ENCODE results near the gene RAB20. TPM values are rescaled to one million over a fixed set of nuclear protein-coding genes. Genes with fewer than 3 reads are reported as not detected.
"Not testable (repeated sequence)": the region's sequence is repeated elsewhere in the genome, so short reads cannot be mapped to it uniquely, and the experiment has no call there.

The RAB20 gene
- polyA plus RNA-seq, 1 donor, result 2.9 TPM

DNA sequence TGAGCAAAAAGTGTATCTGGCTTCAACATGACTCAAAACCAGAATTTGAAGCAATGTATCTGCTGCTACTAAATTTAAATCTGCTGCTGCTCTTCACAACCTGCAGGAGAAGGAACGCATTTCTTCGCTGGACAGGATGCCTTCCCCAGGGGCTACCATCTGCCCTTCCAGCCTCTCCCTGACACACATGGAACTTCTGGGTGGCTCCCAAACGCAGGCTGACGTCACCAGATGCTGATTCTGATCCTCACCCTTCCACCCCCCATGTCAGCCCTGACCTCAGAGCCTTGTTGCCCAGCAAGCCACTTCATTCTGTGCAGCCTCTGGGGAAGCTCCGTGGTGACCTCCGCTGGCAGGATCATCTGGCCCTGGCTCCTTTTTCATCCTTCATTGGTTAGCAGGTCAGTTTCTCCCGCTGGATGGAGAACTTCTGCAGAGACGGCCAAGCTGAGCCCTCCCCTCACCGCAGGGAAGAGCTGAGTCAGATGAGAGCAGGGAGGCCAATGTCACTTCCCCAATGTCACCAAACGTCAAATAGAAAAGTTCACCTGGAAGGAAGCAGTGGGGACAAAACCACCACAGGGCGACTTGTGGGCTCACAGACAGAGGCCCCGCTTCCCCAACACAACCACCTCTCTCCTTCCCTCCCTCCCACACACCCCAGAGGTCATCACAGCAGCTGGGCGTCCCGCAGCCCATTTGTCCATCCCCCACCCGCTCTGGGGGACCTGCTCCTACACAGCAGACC lies 14.0 kb upstream of the RAB20 start:
- no peak for DNase-seq

GRCh38 chr13:110574161-110574560 lies 12.6 kb upstream of the RAB20 start:
- no peak for DNase-seq

DNA sequence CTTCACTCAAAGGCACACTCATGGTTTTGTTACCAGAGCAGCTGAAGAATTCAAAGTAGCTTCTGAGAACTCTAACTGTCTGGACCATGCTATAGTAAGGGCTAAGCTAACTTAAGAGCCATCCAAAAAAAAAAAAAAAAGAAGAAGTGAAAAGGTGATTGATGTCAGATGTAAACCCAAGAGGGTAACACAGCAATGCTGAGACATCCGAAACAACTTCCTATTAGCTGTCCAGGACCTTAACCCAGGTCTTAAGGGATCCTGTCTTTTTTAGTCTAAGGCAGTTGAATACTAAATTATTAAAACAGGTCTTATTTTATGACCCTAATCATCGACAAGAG lies 11.2 kb upstream of the RAB20 start:
- DNase-seq, result no peak

DNA sequence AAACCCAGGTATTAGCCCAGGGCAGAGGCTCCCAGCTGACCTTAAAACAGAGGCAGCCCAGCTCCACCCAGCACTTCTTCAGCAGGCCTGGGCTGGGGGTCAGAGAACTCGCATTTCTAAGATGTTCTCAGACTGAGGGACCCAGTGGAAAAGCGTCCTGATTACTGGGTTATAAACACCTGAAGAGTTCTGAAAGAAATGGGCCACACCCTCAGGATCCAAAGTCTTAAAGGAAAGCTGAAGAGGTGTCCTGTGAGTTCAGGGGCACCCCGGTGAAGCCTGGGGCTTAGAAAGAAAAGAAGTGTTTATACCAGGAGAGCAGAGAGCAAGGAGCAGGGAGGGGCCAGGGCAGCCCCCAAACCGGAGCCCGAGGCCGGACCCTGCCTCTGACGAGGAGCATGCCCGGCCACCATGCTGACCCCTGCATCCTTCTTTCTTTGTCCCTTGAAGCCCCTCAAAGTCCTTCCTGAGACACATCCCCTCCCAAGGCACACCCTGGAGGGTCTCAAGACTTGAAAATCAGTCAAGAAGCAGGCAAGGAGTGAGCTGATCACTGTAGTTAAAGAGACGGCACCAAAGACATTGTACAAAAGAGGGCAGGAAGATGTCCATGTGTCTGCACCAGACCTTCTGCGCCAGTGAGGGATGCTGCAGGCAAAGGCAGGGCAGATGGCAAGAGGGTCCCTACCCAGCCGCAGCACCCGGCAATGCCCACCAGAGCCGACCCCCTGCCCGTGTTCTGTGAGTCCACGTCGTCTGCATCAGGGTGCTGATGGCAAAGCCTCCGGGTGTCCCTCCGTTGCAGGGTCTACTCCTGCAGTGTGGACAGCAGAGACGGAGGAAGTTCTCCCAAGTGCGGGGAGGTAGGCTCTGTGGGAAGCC lies 10.6 kb upstream of the RAB20 start:
- DNase-seq, result no peak

DNA sequence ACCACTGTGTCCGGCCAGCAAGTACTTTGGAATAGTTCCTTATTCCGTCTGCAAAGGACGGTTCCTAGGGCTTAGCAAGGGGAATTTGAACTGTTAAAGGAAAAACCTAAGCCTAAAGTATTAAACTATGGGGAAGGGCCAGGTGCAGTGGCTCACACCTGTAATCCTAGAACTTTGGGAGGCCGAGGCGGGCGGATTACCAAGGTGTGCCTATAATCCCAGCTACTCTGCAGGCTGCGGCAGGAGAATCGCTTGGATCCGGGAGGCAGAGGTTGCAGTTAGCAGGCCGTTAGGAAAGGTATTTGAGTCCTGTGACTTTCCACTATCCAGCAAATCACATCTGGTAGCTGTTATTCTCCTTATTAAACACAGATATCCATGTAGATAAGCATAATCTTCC lies 9.4 kb upstream of the RAB20 start:
- no peak for DNase-seq

- not testable (repeated sequence) for DNase-seq
Measured at GRCh38 chr13:110569962-110570361, 8.4 kb upstream of the RAB20 start.

- DNase-seq, result no peak
Measured at GRCh38 chr13:110568612-110569011, 7.1 kb upstream of the RAB20 start.

DNA sequence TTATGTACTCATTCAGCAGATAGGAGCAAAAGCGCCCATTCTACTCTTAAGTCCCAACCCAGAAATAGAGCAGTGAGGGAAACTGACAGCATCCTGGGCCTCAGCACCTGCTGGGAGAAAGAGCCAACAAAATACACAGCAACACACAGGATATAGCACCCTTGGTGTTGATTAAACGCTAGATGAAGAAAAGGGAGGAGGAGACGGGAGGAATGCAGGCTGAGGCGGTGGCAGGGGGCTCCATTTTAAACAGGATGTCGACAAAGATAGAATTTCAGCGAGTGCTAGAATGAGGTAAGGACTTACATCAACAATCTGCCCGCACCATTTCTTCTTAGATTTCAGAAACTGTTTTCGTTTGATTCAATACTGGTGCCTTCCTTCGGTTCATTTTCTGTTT lies 4.6 kb upstream of the RAB20 start:
- no peak for DNase-seq

DNA sequence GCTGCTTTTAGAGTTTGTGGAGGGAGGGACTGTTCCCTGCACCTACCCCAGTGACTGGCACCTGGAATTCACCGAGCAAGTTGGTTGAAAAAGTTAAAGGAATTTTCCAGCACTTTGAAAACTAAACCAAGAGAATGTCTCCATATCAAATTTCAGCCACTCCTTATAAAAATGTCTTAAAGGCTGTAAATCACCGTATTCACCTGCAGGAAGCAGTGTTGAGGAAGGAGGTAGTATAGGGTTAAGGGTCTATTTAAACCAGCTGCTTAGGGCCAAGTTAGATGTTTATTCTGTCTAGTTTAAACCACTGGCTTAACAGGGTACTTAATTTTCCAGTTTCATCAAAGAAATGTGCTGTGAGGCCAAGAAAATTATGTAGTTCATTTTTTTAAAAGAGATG lies 3.8 kb upstream of the RAB20 start:
- DNase-seq, result no peak

DNA sequence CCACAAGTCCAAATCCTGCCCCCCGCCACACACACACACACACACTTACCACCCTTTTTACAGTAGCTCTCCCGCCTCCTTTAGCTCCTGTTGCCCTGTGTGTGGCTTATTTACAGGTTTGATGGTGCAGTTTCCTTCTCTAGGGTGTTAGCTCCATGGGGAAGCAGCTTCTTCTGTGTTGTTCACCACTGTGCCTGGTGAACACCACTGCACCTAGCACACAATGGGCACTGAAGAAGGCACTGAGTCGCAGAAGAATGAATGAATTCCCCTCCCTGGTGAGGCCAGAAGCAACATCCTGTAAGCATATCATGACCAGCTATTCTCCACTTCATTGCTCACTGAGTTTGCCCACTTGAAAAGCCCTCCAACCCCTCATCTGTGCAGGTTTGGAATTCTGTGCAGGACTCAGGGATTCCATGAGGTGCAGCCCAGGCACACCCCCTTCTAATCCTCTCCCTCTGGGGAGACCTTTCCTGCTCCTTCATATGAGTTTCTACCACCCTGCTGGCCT lies 3.0 kb upstream of the RAB20 start:
- DNase-seq, result no peak

GRCh38 chr13:110563463-110563774 lies 1.9 kb upstream of the RAB20 start:
- DNase-seq, result no peak

- DNase-seq, result no peak
Measured at GRCh38 chr13:110562696-110563462, 1.4 kb upstream of the RAB20 start.

DNA sequence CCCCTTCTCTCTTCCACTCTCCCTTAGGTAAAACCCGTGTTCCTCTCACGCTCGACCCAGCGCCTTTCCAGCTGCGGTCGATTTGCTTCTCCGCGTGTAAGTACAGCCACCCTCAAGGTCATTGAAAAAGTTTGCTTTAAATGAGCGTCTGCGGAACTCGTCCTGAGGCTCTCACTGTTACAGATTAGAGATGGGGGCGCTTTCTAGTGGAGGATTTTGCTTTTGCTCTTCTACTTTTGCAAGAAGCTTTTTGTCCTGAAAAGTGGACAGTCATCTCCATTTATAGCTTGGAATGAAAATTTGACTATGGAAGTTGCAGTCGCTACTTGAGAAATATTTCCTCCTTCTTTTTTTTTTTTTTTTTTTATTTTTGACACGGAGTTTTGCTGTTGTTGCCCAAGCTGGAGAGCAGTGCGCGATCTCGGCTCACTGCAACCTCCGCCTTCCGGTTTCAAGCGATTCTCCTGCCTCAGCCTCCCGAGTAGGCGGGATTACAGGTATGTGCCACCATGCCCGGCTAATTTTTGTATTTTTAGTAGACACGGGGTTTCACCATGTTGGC lies 595 bp upstream of the RAB20 start:
- DNase-seq, result no peak

DNA sequence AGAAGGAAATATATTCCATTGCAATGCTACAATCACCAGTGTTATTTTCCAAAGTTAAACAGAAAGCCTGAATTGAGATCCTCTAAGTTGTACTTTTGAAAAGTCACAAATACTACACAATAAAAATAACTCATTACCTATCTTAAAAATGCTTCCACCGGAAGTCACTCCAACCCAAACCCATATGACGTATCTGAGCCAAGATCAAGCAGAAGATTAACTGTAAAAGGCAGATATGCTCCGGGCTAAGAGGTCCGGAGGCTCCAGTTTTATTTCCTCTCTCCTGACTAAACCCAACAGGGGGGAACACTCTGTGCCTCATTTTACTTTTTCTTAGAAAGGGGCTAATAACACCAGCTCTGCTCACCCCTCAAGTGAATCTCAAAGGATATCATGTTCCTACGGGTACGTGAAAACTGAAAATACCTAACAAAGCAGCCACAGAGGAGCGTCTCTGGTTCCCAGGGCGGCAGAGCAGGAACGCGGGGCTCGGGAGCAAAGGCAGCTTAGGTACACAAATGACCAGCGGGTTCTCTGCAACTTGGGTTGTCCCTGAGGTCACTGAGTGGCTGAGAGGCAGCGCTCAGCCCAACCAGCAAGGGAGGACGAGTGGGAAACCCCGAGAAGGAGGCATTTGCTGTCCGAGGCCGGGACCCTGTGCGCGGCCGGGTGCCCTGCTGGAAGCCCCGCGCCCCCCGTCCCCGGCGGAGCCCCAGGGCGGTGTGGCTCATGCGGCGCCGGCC lies 750 bp downstream of the RAB20 start:
- DNase-seq, result no peak

DNA sequence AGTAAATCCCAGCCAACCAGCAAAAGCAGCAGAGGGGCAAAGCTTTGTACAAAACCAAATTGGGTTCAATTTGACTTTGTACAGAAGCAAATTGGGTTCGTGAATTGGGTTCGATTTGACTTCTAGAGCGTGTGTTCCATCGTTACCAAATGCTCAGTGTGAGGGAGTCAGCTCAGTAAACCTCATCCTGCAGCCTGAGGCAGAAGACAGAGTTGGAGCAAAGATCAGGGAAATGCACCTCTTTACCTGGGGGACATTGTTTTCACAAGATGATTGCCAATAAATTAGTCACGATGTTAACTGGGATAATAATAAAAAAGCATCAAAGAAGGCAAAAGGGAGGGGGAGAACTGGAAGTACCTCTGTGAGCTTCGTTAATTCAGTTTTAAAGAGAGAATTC lies 1.5 kb downstream of the RAB20 start:
- DNase-seq, result no peak

DNA sequence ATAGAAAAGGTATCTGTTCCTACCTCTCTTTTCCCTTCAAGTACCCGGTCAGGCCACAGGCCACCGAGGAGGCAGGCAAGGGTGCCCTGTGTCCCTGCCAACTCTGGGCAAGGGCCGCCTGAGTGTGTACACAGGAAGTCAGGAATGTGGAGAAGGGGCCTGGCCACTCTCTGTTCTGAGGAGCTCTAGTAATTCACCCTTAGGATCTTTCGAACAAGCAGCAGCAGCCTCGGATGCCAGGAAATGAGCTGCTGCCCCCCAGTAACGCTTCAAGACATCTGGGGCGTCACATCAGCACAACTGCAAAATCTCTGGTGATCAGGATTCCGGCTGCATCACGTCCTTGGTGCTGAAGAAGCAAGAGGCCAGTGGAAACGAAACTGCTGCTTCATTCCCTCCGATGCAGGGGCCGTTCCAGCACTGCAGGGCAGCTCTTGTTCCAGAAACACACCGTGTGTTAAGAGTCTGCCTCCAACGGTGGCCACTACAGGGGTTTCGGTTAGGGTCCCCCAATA lies 2.0 kb downstream of the RAB20 start:
- no peak for DNase-seq

DNA sequence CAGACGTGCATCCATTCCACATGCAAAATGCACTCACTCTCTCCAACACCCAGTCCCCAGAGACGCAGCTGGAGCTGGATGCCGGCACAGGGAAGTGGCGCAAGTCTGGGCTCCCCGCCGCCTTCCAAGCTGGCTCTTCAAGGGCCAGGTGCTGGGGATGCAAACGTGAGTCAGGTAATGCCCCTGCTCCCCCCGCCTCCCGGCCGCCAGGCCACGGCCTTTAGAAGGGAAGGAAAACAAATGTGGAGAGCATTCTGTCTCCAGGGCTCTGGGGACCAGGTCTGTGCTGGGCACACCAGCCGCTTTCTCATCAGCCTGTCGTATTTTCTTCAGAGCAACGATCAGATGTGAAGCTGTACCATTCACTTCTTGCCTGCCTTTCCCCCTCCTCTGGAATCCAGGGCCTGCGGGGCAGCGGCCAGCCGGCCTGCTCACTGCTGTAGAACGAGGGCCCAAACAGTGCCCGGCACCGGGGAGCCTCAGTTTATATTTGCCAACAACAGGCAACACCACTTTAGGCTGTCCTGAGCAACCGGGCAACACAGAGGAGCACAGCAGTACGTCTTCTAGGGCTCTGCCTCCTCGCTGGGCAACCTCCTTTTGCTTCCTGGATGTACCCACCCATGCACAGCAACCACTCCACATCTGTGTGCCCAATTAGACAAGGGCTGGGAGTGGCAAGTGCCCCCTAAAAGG lies 3.8 kb downstream of the RAB20 start:
- DNase-seq, result no peak

GRCh38 chr13:110557082-110557481 lies 4.4 kb downstream of the RAB20 start:
- DNase-seq, result no peak

DNA sequence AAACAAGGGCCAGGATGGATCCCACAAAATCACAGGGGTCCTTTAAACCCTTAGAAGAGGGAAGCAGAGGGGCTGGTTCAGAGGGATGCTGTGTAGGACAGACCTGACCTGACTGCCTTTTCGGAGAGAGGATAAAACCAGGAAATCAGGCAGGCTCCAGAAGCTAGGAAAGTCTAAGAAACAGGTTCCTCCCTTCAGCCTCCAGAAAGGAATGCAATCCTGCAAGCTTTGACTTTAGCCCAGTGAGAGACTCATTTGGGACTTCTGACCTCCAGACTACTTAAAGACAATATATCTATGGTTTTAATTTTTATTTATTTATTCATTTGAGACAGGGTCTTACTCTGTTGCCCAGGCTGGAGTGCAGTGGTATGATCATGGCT lies 5.3 kb downstream of the RAB20 start:
- no peak for DNase-seq

- no peak for DNase-seq
Measured at GRCh38 chr13:110555601-110556223, 5.8 kb downstream of the RAB20 start.

- no peak for DNase-seq
Measured at GRCh38 chr13:110554946-110555345, 6.6 kb downstream of the RAB20 start.

Measured in hindlimb muscle (tissue), 1 donor.